GM12892 (cell line): ENCODE results near the gene ADK.

Experiments
- DNase-seq: peaks from one replicate; pipeline ENCODE4 v3.0.0; 2011; ENCODE audit not compliant: insufficient read length
- FAIRE-seq: peaks from 2 replicates; lab custom pipeline; 2011; peaks lifted over from hg19 to GRCh38; lab: Jason Lieb, UNC
- POLR2A ChIP-seq: IDR thresholded peaks from 2 replicates; pipeline ENCODE4 v1.6.1; 2011; ENCODE audit warnings: low read depth, low read length, control low read depth
- POLR2AphosphoS5 ChIP-seq: IDR thresholded peaks from 2 replicates; pipeline ENCODE4 v1.6.1; 2011; ENCODE audit warnings: low read depth, low read length, control low read depth
- TAF1 ChIP-seq: IDR thresholded peaks from 2 replicates; pipeline ENCODE4 v1.6.1; 2011; ENCODE audit warnings: low read depth, mild to moderate bottlenecking, control low read depth, low read length, borderline replicate concordance

The ADK gene

GRCh38 chr10:74718208-74718607 is 567.2 kb downstream of the ADK start:
- no peak for TF ChIP-seq POLR2A
- TF ChIP-seq TAF1 = no peak
- no peak for TF ChIP-seq POLR2AphosphoS5
- FAIRE-seq (no peak), DNase-seq (no peak)

DNA sequence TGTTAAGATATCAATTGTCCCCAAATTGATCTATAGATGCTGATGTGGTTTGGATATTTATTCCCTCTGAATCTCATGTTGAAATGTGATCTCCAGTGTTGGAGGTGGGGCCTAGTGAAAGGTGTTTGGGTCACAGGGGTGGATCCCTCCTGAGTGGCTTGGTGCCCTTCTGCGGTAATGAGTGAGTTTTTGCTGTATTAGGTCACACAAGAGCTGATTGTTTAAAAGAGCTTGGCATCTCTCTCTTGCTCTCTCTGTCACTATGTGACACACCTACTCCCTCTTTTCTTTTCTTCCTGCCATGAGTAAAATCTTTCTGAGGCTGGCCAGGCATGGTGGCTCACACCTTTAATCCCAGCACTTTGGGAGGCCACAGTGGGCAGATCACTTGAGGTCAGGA is 577.2 kb downstream of the ADK start:
- TF ChIP-seq POLR2A (no peak), POLR2AphosphoS5 (no peak), TAF1 (no peak)
- no peak for DNase-seq
- no peak for FAIRE-seq

DNA sequence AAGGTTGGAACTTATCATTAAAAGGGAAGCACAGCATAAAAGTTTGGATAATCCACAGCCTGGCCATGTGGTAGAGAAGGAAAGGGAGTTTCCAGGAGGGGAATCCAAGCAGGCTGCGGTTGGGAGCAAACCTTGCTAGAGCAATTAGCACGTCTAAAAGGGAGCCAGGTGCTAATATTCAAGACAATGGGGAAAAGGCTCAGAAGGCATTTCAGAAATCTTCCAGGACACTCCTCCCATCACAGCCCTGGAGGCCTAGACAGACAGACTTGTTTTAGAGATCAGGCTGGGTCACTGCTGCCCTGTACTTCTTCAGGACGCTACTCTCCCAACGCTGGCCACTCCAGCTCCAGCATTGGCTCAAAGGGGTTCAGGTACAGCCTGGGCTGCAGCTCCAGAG is 579.2 kb downstream of the ADK start:
- FAIRE-seq = no peak
- no peak for DNase-seq
- TF ChIP-seq POLR2A (no peak), POLR2AphosphoS5 (no peak), TAF1 (no peak)

DNA sequence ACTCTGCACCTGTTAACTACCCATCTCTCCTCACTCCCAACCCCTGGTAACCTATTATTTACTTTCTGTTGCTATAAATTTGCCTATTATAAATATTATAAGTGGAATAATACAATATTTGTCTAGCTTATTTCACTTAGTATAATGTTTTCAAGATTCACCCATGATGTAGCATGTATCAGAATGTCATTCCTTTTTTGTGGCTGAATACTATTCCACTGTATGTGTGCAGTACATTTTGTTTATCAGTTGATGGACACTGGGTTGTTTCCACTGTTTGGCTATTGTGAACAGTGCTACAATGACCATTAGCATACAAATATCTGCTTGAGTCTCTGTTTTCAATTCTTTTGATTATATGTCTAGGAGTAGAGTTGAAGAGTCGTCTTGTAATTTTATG is 582.6 kb downstream of the ADK start:
- TF ChIP-seq POLR2A (no peak), POLR2AphosphoS5 (no peak), TAF1 (no peak)
- DNase-seq = no peak
- FAIRE-seq = no peak

GRCh38 chr10:74736029-74736428 is 585.0 kb downstream of the ADK start:
- FAIRE-seq = no peak
- no peak for DNase-seq
- TF ChIP-seq POLR2A = no peak
- TF ChIP-seq TAF1 = no peak
- TF ChIP-seq POLR2AphosphoS5 = no peak

DNA sequence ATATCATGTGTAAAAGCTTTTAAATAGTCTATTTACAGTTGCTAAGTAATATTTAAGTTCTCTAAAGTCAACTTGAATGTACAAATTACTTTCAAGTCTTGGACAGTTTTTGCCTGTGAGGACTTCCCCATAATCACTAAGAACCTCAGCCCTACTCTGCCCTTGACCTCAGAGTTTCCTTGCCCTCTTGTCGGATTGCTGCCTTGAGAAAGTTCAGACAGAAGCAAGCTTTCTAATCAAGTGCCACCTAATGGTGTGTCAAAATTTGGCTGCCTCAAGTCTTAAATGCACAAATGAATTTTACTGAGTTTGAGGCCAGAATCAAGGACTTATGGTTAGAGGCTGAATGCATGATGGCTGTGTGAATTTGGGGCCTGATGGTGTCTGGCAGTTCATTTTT is 587.0 kb downstream of the ADK start:
- DNase-seq = no peak
- TF ChIP-seq TAF1 = no peak
- FAIRE-seq = peak; percentile 83

GRCh38 chr10:74738542-74738941 is 587.5 kb downstream of the ADK start:
- DNase-seq = no peak
- FAIRE-seq = peak; percentile 50
- TF ChIP-seq POLR2AphosphoS5 = no peak
- no peak for TF ChIP-seq POLR2A
- no peak for TF ChIP-seq TAF1

DNA sequence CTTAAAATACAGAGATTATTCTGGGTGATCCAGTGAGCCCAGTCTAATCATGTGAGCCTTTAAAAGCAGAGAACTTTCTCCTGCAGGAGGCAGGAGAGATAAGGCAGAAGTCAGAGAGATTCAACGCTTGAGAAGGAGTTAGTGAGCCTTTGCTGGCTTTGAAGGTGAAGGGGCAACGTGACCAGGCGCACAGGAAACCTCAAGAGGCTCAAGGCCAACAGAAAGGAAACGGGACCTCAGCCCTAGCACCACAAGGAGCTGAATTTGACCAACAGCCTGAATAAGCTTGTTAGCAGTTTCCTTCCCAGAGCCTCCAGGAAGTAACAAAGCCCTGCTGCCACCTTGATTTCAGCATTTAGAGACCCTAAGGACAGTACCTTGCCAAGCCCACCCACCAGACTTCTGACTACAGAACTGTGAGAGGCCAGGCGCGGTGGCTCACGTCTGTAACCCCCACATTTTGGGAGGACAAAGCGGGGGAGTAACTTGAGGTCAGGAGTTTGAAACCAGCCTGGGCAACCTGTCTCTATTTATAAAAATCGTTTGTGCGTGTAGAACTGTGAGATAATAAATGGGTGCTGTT is 588.1 kb downstream of the ADK start:
- TF ChIP-seq POLR2A (peak; percentile 51; the same call in 1 of the 2 replicates), TAF1 (no peak), POLR2AphosphoS5 (peak; percentile 50; the same call in 1 of the 2 replicates)
- peak; percentile 97 for FAIRE-seq
- peak; percentile 45 for DNase-seq

GRCh38 chr10:74743401-74743800 is 592.4 kb downstream of the ADK start:
- DNase-seq (no peak), FAIRE-seq (no peak)
- TF ChIP-seq TAF1 = no peak
- no peak for TF ChIP-seq POLR2A

DNA sequence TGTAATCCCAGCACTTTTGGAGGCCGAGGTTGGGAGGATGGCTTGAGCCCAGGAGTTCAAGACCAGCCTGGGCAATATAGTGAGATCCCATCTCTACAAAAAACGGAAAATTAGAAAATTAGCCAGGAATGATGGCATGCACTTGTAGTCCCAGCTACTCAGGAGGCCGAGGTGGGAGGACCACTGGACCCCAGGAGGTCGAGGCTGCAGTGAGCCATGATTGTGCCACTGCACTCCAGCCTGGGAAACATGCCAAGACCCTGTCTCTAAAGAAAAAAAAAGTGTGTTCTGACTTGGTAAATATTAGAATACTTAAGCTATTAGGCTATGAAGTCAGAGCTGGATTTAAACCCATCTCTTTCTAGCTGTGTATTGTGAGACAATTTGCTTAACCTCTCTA is 594.4 kb downstream of the ADK start:
- TF ChIP-seq TAF1 = no peak
- no peak for DNase-seq
- no peak for FAIRE-seq

DNA sequence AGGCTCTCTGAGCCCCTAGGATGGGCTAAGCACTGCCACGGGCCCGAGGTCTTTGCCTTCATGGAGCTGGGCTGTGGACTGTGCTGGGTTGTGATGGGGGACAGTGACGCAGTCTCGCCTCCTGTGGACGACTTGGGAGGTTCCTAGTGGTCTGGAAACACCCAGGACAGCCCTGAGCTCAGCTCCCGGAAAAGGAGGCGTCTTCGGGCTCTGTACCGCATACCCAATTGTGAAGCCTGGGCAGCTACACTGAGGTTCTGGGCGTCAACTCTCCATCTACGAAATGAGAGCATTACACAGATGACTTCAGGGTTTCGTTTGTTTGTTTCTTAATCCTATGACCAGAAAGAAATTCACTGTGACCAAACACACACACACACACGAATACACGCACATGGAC is 595.8 kb downstream of the ADK start:
- FAIRE-seq = no peak
- TF ChIP-seq POLR2AphosphoS5 = no peak
- TF ChIP-seq TAF1 = no peak
- TF ChIP-seq POLR2A = no peak
- DNase-seq = no peak

DNA sequence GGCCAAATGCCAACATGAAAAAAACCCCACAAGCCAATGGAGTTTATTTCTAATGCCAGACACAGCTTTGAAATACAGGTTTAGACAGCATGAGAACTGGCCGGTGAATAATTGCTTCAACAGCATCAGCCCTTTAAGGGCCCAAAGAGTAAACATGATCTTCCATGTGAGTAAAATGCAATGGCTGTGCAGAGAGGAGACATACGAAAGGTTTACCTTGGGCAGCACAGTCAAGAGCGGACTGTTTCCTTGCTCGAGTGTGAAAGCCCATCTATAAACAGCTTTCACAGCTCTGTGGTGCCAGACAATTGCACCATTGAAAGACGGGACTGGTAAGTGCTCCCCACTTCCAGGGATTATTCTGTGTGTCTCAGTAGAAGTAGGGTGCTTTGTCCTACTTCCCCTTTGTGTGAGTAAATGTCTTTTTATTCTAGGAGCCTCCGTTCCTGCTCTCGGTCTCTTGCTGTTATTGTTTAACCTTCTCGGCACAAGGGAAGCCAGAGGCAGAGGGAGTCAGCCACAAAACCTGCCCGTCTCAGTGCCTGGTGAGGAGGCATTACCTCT is 597.5 kb downstream of the ADK start:
- no peak for DNase-seq
- no peak for TF ChIP-seq POLR2AphosphoS5
- no peak for TF ChIP-seq TAF1
- no peak for TF ChIP-seq POLR2A
- no peak for FAIRE-seq
